Stimulated activated CD8-positive, alpha-beta memory T cell treated with anti-CD3 and anti-CD28 coated beads, Interleukin-7, amount 100 ng/mL, for 24 hours (primary cell): ENCODE data around the gene EMD.
"Not testable (repeated sequence)": the region's sequence is repeated elsewhere in the genome, so short reads cannot be mapped to it uniquely, and the experiment has no call there.

Source experiments
- DNase-seq: peaks from one replicate; pipeline ENCODE4 v3.0.0-alpha.2; 2020; ENCODE audit warnings: low read depth

EMD gene

GRCh38 chrX:154396363-154396762 is 17.3 kb downstream of the EMD start:
- not testable (repeated sequence) for DNase-seq

GRCh38 chrX:154396973-154397887 is 18.1 kb downstream of the EMD start:
- peak; percentile 45 for DNase-seq

GRCh38 chrX:154397888-154398667 is 19.0 kb downstream of the EMD start, which contains the start of gene RPL10:
Gene RPL10 (plus strand): TSS chrX:154398377. CDS start chrX:154398520, 143 bp downstream.
- peak; percentile 65 for DNase-seq

- peak; percentile 51 for DNase-seq
Measured at GRCh38 chrX:154398668-154399526, 19.8 kb downstream of the EMD start.

GRCh38 chrX:154399527-154400368 is 20.7 kb downstream of the EMD start:
- no peak for DNase-seq

GRCh38 chrX:154400369-154400817 is 21.3 kb downstream of the EMD start:
- DNase-seq, result not testable (repeated sequence)

- no peak for DNase-seq
Measured at GRCh38 chrX:154401045-154401799, 22.1 kb downstream of the EMD start.

- DNase-seq, result no peak
Measured at GRCh38 chrX:154401918-154402621, 23.0 kb downstream of the EMD start.

- DNase-seq, result no peak
Measured at GRCh38 chrX:154402622-154403127, 23.6 kb downstream of the EMD start.

GRCh38 chrX:154403192-154403591 is 24.1 kb downstream of the EMD start:
- DNase-seq, result no peak

- DNase-seq, result no peak
Measured at GRCh38 chrX:154403858-154404257, 24.8 kb downstream of the EMD start.

GRCh38 chrX:154404625-154405192 is 25.6 kb downstream of the EMD start:
- DNase-seq, result no peak

GRCh38 chrX:154408659-154409221 is 29.6 kb downstream of the EMD start:
- DNase-seq, result no peak

GRCh38 chrX:154409222-154409871 is 30.3 kb downstream of the EMD start, which contains the start of gene DNASE1L1:
Gene DNASE1L1 (minus strand): TSS chrX:154409254. CDS start chrX:154405568, 3,686 bp downstream.
- DNase-seq, result no peak

- DNase-seq, result no peak
Measured at GRCh38 chrX:154411981-154412340, 32.9 kb downstream of the EMD start.

GRCh38 chrX:154412468-154412867 is 33.4 kb downstream of the EMD start:
- no peak for DNase-seq

- DNase-seq, result no peak
Measured at GRCh38 chrX:154413142-154413541, 34.0 kb downstream of the EMD start.

- no peak for DNase-seq
Measured at GRCh38 chrX:154417157-154417556, 38.1 kb downstream of the EMD start.
